ENCODE data around the gene TIGD4.

Gene TIGD4

GRCh38 chr4:152719801-152720556 lies 59.6 kb downstream of the TIGD4 start:
- no peak for DNase-seq (ENCODE audit: low read depth, low spot score)

All from iPS DF 19.7 (cell line).